Measurements from ENCODE around the gene VSIG10L2.

The VSIG10L2 gene

DNA sequence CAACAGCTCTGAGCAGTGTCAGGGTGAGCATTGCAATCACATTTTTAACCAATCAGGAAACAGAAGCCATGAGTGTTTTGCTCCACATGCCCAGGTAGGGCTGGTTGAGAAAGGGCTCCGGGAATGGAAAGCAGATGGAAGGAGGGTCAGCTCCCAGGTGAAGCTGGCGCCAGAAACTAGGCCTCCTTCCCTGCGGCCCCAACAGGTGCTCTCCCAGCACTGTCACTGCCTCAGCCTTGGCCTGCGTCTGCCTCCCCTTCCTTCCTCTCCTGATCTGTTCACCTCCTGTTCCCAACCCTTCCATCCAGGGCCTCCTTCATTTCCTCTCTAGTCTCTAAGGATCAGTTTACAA is 4.6 kb upstream of the VSIG10L2 start:
- in situ Hi-C loops (cut with HindIII; ENCODE audit: low sequenced_read_pairs): loop anchor here (25.0 kb wide), 1 partner anchor 246 kb away; no protein-coding TSS in a partner anchor
- no peak for DNase-seq (ENCODE audit: low read depth, low spot score)
- H3K4me3 ChIP-seq (ENCODE audit: low read depth, low read length): no peak overlapping the region
- TF ChIP-seq, protein P1, sequence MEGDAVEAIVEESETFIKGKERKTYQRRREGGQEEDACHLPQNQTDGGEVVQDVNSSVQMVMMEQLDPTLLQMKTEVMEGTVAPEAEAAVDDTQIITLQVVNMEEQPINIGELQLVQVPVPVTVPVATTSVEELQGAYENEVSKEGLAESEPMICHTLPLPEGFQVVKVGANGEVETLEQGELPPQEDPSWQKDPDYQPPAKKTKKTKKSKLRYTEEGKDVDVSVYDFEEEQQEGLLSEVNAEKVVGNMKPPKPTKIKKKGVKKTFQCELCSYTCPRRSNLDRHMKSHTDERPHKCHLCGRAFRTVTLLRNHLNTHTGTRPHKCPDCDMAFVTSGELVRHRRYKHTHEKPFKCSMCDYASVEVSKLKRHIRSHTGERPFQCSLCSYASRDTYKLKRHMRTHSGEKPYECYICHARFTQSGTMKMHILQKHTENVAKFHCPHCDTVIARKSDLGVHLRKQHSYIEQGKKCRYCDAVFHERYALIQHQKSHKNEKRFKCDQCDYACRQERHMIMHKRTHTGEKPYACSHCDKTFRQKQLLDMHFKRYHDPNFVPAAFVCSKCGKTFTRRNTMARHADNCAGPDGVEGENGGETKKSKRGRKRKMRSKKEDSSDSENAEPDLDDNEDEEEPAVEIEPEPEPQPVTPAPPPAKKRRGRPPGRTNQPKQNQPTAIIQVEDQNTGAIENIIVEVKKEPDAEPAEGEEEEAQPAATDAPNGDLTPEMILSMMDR (IDR thresholded peaks at IDR 0.05; ENCODE audit: low read depth, low read length): no peak

- DNase-seq (ENCODE audit: low read depth, low spot score): peak; percentile 10
- TF ChIP-seq, protein P1 (IDR thresholded peaks at IDR 0.05; ENCODE audit: low read depth, low read length): peak; percentile 84
- in situ Hi-C loops (cut with HindIII; ENCODE audit: low sequenced_read_pairs): loop anchor here (25.0 kb wide), 1 partner anchor 245 kb away; no protein-coding TSS in a partner anchor
- H3K4me3 ChIP-seq (ENCODE audit: low read depth, low read length): no peak overlapping the region
These were observed 3.9 kb upstream of the VSIG10L2 start for GRCh38 chr11:125941619-125942611.

DNA sequence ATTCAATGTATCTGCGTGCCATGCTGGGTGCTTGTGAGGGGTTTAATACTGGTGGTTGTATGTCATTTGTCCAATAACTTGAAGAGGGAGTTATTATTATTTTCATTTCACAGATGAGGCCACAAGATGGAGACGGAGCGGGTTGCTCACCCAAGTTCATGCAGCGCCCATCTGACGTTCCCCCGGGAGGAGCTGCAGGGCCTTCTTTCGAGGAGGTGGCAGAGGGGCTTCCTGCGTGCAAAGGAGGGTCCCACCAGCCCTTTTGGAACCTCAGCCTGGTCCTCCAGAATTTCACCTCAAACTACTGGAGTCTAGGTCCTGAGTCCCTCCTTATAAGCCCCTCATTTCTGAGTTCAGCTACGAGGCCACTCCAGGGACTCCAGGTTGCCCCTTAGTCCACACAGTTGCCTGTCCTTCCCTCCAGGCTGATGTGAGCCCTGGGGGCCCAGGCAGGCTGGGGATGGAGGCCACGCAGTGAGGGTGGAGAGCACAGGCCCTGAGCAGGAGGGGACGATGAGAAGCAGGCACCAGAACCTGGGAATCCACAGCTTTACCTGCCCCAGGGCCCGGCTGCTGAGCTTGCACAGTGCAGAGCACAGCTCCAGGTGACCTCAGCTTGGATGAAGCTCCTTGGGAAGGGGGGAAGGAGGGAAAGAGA is 2.9 kb upstream of the VSIG10L2 start:
- TF ChIP-seq, protein P1 (IDR thresholded peaks at IDR 0.05; ENCODE audit: low read depth, low read length): no peak
- no peak overlapping the region for H3K4me3 ChIP-seq (ENCODE audit: low read depth, low read length)
- DNase-seq (ENCODE audit: low read depth, low spot score): no peak
- in situ Hi-C loops (cut with HindIII; ENCODE audit: low sequenced_read_pairs): loop anchor here (25.0 kb wide), 1 partner anchor 244 kb away; no protein-coding TSS in a partner anchor

- DNase-seq (ENCODE audit: low read depth, low spot score): no peak
- no peak overlapping the region for H3K4me3 ChIP-seq (ENCODE audit: low read depth, low read length)
- in situ Hi-C loops (cut with HindIII; ENCODE audit: low sequenced_read_pairs): loop anchor here (25.0 kb wide), 1 partner anchor 243 kb away; no protein-coding TSS in a partner anchor
- TF ChIP-seq, protein P1 (IDR thresholded peaks at IDR 0.05; ENCODE audit: low read depth, low read length): no peak
These were observed 2.0 kb upstream of the VSIG10L2 start for GRCh38 chr11:125943661-125944349.

GRCh38 chr11:125944350-125945010 is 1.4 kb upstream of the VSIG10L2 start:
- TF ChIP-seq, protein P1 (IDR thresholded peaks at IDR 0.05; ENCODE audit: low read depth, low read length): no peak
- no peak overlapping the region for H3K4me3 ChIP-seq (ENCODE audit: low read depth, low read length)
- DNase-seq (ENCODE audit: low read depth, low spot score): no peak
- in situ Hi-C loops (cut with HindIII; ENCODE audit: low sequenced_read_pairs): loop anchor here (25.0 kb wide), 1 partner anchor 243 kb away; no protein-coding TSS in a partner anchor

Measured in astrocyte of the spinal cord (primary cell).